ENCODE measurements around the gene FBXL2.
A peak's percentile ranks its signal among the peaks of the same experiment; 100 is the strongest.

FBXL2 gene

DNA sequence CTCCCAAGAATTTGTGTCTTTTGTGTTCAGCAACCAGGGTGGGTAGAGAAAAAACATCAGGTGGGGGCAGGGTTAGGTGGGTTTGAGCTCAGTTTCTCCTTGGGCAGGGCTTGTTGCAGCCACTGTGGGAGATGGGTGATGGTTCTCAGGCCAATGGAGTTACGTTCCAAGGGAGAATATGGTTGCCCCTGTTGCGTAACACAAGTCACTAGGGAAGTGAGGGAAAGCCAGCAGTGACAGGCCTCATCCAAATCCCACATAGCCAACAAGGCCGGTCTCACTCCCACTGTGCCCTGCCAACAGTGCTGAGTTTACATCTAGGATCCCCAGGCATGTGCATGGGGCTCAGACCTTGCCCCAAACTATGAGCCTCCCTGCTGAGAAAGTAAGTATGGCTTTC, 7.9 kb upstream of the FBXL2 start:
- POLR2A ChIA-PET: no interaction called here
- Histone ChIP-seq H3K27ac (ENCODE audit: insufficient read depth in 1 of 2, low read depth in 1 of 2, low read length in 2 of 2, poor library complexity in 1 of 2, severe bottlenecking in 2 of 2) (no peak overlapping the region), H3K36me3 (ENCODE audit: control insufficient read depth in 4 of 4, insufficient read depth in 4 of 4, low read length in 3 of 4) (no peaks in the 10 kb centered on the region), H3K9me3 (ENCODE audit: control extremely low read depth in 1 of 5, control insufficient read depth in 4 of 5, insufficient read depth in 2 of 5, low read depth in 1 of 5, low read length in 4 of 5) (peaks cover 2 to 23% (median 5%) of the 10 kb centered on the region in 5 experiments), H3K27me3 (replicated peaks in 2 of 5; ENCODE audit: control insufficient read depth in 4 of 5, insufficient read depth in 5 of 5, low read length in 4 of 5) (no peaks in the 10 kb centered on the region), H3K4me3 (ENCODE audit: control insufficient read depth in 1 of 7, extremely low read depth in 1 of 7, insufficient read depth in 4 of 7, low read depth in 2 of 7, low read length in 6 of 7) (no peak overlapping the region), H3K4me1 (ENCODE audit: control extremely low read depth in 1 of 4, control insufficient read depth in 4 of 4, insufficient read depth in 4 of 4, low read length in 3 of 4) (no peaks in the 10 kb centered on the region)
- WGBS (ENCODE audit: insufficient coverage): 100% methylated on average over 2 of the region's 3 CpGs
- no peak for DNase-seq
- CTCF ChIA-PET: no interaction called here

- ChIA-PET POLR2A (no interaction called here), CTCF (no interaction called here)
- H3K27me3 ChIP-seq (replicated peaks in 2 of 5; ENCODE audit: control insufficient read depth in 4 of 5, insufficient read depth in 5 of 5, low read length in 4 of 5): no peaks in the 10 kb centered on the region
- H3K27ac ChIP-seq (ENCODE audit: insufficient read depth in 1 of 2, low read depth in 1 of 2, low read length in 2 of 2, poor library complexity in 1 of 2, severe bottlenecking in 2 of 2): no peak overlapping the region
- DNase-seq: no peak
- H3K4me3 ChIP-seq (ENCODE audit: control insufficient read depth in 1 of 7, extremely low read depth in 1 of 7, insufficient read depth in 4 of 7, low read depth in 2 of 7, low read length in 6 of 7): no peak overlapping the region
- H3K36me3 ChIP-seq (ENCODE audit: control insufficient read depth in 4 of 4, insufficient read depth in 4 of 4, low read length in 3 of 4): no peaks in the 10 kb centered on the region
- H3K4me1 ChIP-seq (ENCODE audit: control extremely low read depth in 1 of 4, control insufficient read depth in 4 of 4, insufficient read depth in 4 of 4, low read length in 3 of 4): no peaks in the 10 kb centered on the region
- WGBS (ENCODE audit: insufficient coverage): 94% methylated on average over 4 of the region's 4 CpGs
- peaks cover 0 to 16% (median 5%) of the 10 kb centered on the region in 5 experiments for H3K9me3 ChIP-seq (ENCODE audit: control extremely low read depth in 1 of 5, control insufficient read depth in 4 of 5, insufficient read depth in 2 of 5, low read depth in 1 of 5, low read length in 4 of 5)
These were observed 5.9 kb upstream of the FBXL2 start for GRCh38 chr3:33271324-33271723.

DNA sequence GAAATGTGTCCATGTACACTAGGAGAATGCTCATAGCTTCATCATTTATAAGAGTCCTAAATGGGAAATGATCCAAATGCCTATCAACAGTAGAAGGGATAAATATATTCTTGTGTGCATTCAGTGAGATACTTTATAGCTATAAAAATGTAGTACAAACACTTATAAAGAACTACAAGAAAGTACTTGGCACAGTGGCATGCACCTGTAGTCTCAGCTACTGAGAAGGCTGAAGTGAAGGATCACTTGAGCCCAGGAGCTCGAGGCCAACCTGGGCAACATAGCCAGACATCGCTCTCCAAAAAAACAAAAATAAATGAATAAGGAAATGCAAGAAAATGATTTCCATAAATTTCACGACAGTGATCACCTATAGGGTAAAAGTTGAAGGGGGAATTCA, 3.6 kb upstream of the FBXL2 start:
- no peak for DNase-seq
- no peak overlapping the region for H3K27ac ChIP-seq (ENCODE audit: insufficient read depth in 1 of 2, low read depth in 1 of 2, low read length in 2 of 2, poor library complexity in 1 of 2, severe bottlenecking in 2 of 2)
- 100% methylated on average over 1 of the region's 3 CpGs for WGBS (ENCODE audit: insufficient coverage)
- H3K4me3 ChIP-seq (ENCODE audit: control insufficient read depth in 1 of 7, extremely low read depth in 1 of 7, insufficient read depth in 4 of 7, low read depth in 2 of 7, low read length in 6 of 7): no peak overlapping the region
- peaks cover 0 to 9% (median 2%) of the 10 kb centered on the region in 5 experiments for H3K27me3 ChIP-seq (replicated peaks in 2 of 5; ENCODE audit: control insufficient read depth in 4 of 5, insufficient read depth in 5 of 5, low read length in 4 of 5)
- peaks cover 0 to 14% (median 5%) of the 10 kb centered on the region in 5 experiments for H3K9me3 ChIP-seq (ENCODE audit: control extremely low read depth in 1 of 5, control insufficient read depth in 4 of 5, insufficient read depth in 2 of 5, low read depth in 1 of 5, low read length in 4 of 5)
- H3K36me3 ChIP-seq (ENCODE audit: control insufficient read depth in 4 of 4, insufficient read depth in 4 of 4, low read length in 3 of 4): no peaks in the 10 kb centered on the region
- ChIA-PET POLR2A (no interaction called here), CTCF (interaction anchor here (1.2 kb wide), 1 partner anchor 11 kb away, joined by 3 read pairs; no protein-coding TSS in a partner anchor)
- H3K4me1 ChIP-seq (ENCODE audit: control extremely low read depth in 1 of 4, control insufficient read depth in 4 of 4, insufficient read depth in 4 of 4, low read length in 3 of 4): peaks cover 0 to 9% (median 7%) of the 10 kb centered on the region in 4 experiments

DNA sequence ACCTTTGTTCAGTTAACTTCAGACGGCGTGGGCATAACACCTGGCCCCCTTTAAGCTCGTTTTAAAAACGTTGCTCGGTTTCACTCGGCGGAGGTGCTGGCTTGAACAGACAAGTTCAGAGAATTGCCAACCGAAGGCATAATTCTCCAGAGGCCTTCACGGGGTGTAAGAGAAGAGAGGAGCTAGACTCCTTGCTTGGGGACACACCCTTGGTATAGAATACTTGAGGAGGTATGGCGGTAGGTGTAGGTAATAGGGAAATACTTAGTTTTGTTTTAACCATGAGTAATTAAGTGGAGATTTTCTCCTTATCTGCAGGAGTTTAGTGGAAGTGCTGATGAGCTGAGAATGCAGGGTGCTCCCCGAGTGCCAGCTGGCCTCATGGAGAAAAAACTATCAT, 921 bp downstream of the FBXL2 start:
- ChIA-PET CTCF (interaction anchor here (1.1 to 1.3 kb wide), 2 partner anchors 95 to 147 kb away, joined by 3 read pairs; no protein-coding TSS in a partner anchor), POLR2A (no interaction called here)
- Histone ChIP-seq H3K4me1 (ENCODE audit: control extremely low read depth in 1 of 4, control insufficient read depth in 4 of 4, insufficient read depth in 4 of 4, low read length in 3 of 4) (peaks cover 0 to 9% (median 7%) of the 10 kb centered on the region in 4 experiments), H3K4me3 (ENCODE audit: control insufficient read depth in 1 of 7, extremely low read depth in 1 of 7, insufficient read depth in 4 of 7, low read depth in 2 of 7, low read length in 6 of 7) (peak overlapping the region in 4 of 7 experiments; percentile 54 to 79 (median 70)), H3K27ac (ENCODE audit: insufficient read depth in 1 of 2, low read depth in 1 of 2, low read length in 2 of 2, poor library complexity in 1 of 2, severe bottlenecking in 2 of 2) (no peak overlapping the region), H3K36me3 (ENCODE audit: control insufficient read depth in 4 of 4, insufficient read depth in 4 of 4, low read length in 3 of 4) (no peaks in the 10 kb centered on the region), H3K9me3 (ENCODE audit: control extremely low read depth in 1 of 5, control insufficient read depth in 4 of 5, insufficient read depth in 2 of 5, low read depth in 1 of 5, low read length in 4 of 5) (no peaks in the 10 kb centered on the region), H3K27me3 (replicated peaks in 2 of 5; ENCODE audit: control insufficient read depth in 4 of 5, insufficient read depth in 5 of 5, low read length in 4 of 5) (peaks cover 0 to 9% (median 2%) of the 10 kb centered on the region in 5 experiments)
- peak in 2 of 3 donors; percentile 1 to 8 for DNase-seq
- WGBS (ENCODE audit: insufficient coverage): 42% methylated on average over 10 of the region's 11 CpGs

- Histone ChIP-seq H3K27me3 (replicated peaks in 2 of 5; ENCODE audit: control insufficient read depth in 4 of 5, insufficient read depth in 5 of 5, low read length in 4 of 5) (no peaks in the 10 kb centered on the region), H3K4me1 (ENCODE audit: control extremely low read depth in 1 of 4, control insufficient read depth in 4 of 4, insufficient read depth in 4 of 4, low read length in 3 of 4) (no peaks in the 10 kb centered on the region), H3K4me3 (ENCODE audit: control insufficient read depth in 1 of 7, extremely low read depth in 1 of 7, insufficient read depth in 4 of 7, low read depth in 2 of 7, low read length in 6 of 7) (no peak overlapping the region), H3K27ac (ENCODE audit: insufficient read depth in 1 of 2, low read depth in 1 of 2, low read length in 2 of 2, poor library complexity in 1 of 2, severe bottlenecking in 2 of 2) (no peak overlapping the region), H3K36me3 (ENCODE audit: control insufficient read depth in 4 of 4, insufficient read depth in 4 of 4, low read length in 3 of 4) (no peaks in the 10 kb centered on the region), H3K9me3 (ENCODE audit: control extremely low read depth in 1 of 5, control insufficient read depth in 4 of 5, insufficient read depth in 2 of 5, low read depth in 1 of 5, low read length in 4 of 5) (peaks cover 2 to 13% (median 5%) of the 10 kb centered on the region in 5 experiments)
- DNase-seq: no peak
- WGBS (ENCODE audit: insufficient coverage): no CpG with 5 or more reads among the region's 1 CpG
- CTCF ChIA-PET: no interaction called here
- POLR2A ChIA-PET: no interaction called here
These were observed 10.5 kb downstream of the FBXL2 start for GRCh38 chr3:33287672-33288282.

GRCh38 chr3:33299395-33300081, 22.3 kb downstream of the FBXL2 start:
- Histone ChIP-seq H3K9me3 (ENCODE audit: control extremely low read depth in 1 of 5, control insufficient read depth in 4 of 5, insufficient read depth in 2 of 5, low read depth in 1 of 5, low read length in 4 of 5) (no peaks in the 10 kb centered on the region), H3K27ac (ENCODE audit: insufficient read depth in 1 of 2, low read depth in 1 of 2, low read length in 2 of 2, poor library complexity in 1 of 2, severe bottlenecking in 2 of 2) (no peak overlapping the region), H3K4me3 (ENCODE audit: control insufficient read depth in 1 of 7, extremely low read depth in 1 of 7, insufficient read depth in 4 of 7, low read depth in 2 of 7, low read length in 6 of 7) (no peak overlapping the region), H3K36me3 (ENCODE audit: control insufficient read depth in 4 of 4, insufficient read depth in 4 of 4, low read length in 3 of 4) (no peaks in the 10 kb centered on the region), H3K4me1 (ENCODE audit: control extremely low read depth in 1 of 4, control insufficient read depth in 4 of 4, insufficient read depth in 4 of 4, low read length in 3 of 4) (no peaks in the 10 kb centered on the region), H3K27me3 (replicated peaks in 2 of 5; ENCODE audit: control insufficient read depth in 4 of 5, insufficient read depth in 5 of 5, low read length in 4 of 5) (no peaks in the 10 kb centered on the region)
- no peak for DNase-seq
- CTCF ChIA-PET: no interaction called here
- POLR2A ChIA-PET: no interaction called here
- WGBS (ENCODE audit: insufficient coverage): 96% methylated on average over 3 of the region's 3 CpGs

- Histone ChIP-seq H3K9me3 (ENCODE audit: control extremely low read depth in 1 of 5, control insufficient read depth in 4 of 5, insufficient read depth in 2 of 5, low read depth in 1 of 5, low read length in 4 of 5) (peaks cover 0 to 7% (median 3%) of the 10 kb centered on the region in 5 experiments), H3K27me3 (replicated peaks in 2 of 5; ENCODE audit: control insufficient read depth in 4 of 5, insufficient read depth in 5 of 5, low read length in 4 of 5) (no peaks in the 10 kb centered on the region), H3K27ac (ENCODE audit: insufficient read depth in 1 of 2, low read depth in 1 of 2, low read length in 2 of 2, poor library complexity in 1 of 2, severe bottlenecking in 2 of 2) (no peak overlapping the region), H3K4me1 (ENCODE audit: control extremely low read depth in 1 of 4, control insufficient read depth in 4 of 4, insufficient read depth in 4 of 4, low read length in 3 of 4) (peaks cover 0 to under 1% (median 0%) of the 10 kb centered on the region in 4 experiments), H3K36me3 (ENCODE audit: control insufficient read depth in 4 of 4, insufficient read depth in 4 of 4, low read length in 3 of 4) (no peaks in the 10 kb centered on the region), H3K4me3 (ENCODE audit: control insufficient read depth in 1 of 7, extremely low read depth in 1 of 7, insufficient read depth in 4 of 7, low read depth in 2 of 7, low read length in 6 of 7) (no peak overlapping the region)
- ChIA-PET CTCF (no interaction called here), POLR2A (no interaction called here)
- WGBS (ENCODE audit: insufficient coverage): no CpG with 5 or more reads among the region's 2 CpGs
- no peak for DNase-seq
These were observed 35.1 kb downstream of the FBXL2 start for GRCh38 chr3:33312361-33312760.

Measured in common myeloid progenitor, CD34-positive (primary cell).